Ascending aorta (tissue), 2 donors: ENCODE measurements around the gene CAMTA1. TPM values are rescaled to one million over a fixed set of nuclear protein-coding genes. Genes with fewer than 3 reads are reported as not detected.

ENCODE experiments used
- DNase-seq, 2 donors: peaks; one replicate each; pipeline ENCODE4 v3.0.0-alpha.2; 2019; ENCODE audit warnings: low spot score in 2 of 2
- H3K27ac ChIP-seq, 2 donors: fragments of 200-600 bp; sonication (generic); one replicate each; pipeline ENCODE4 v1.5.1; 2016 to 2017; ENCODE audit warnings: mild to moderate bottlenecking in 1 of 2
- H3K27me3 ChIP-seq: fragments of 200-600 bp; sonication (generic); one replicate; pipeline ENCODE4 v1.5.1; 2017
- H3K36me3 ChIP-seq, 2 donors: fragments of 200-600 bp; sonication (generic); one replicate each; pipeline ENCODE4 v1.5.1; 2016
- H3K4me1 ChIP-seq, 2 donors: fragments of 200-600 bp; sonication (generic); one replicate each; pipeline ENCODE4 v1.5.1; 2016 to 2017; ENCODE audit warnings: mild to moderate bottlenecking in 1 of 2
- H3K4me3 ChIP-seq, 2 donors: fragments of 200-600 bp; sonication (generic); one replicate each; pipeline ENCODE4 v1.5.1; 2016 to 2017; ENCODE audit warnings: mild to moderate bottlenecking in 1 of 2
- H3K9me3 ChIP-seq, 2 donors: fragments of 200-600 bp; sonication (generic); one replicate each; pipeline ENCODE4 v1.5.1; 2016
- CTCF ChIP-seq, 3 experiments: fragments of 200-600 bp in 2 of 3; fragments of 450-650 bp in 1 of 3; sonication (generic) in 2 of 3; IDR thresholded peaks; one replicate each; pipeline ENCODE4 v1.5.1; 2016 to 2019; ENCODE audit warnings: antibody characterized with exemption in 3 of 3, mild to moderate bottlenecking in 1 of 3, moderate library complexity in 1 of 3
- intact Hi-C: fragments of 100-400 bp; cut with DNase I; formaldehyde crosslinking; loops from one replicate; pipeline ENCODE4 v1.15.1; 2023
- total RNA-seq: library from RNA; depleted of rRNA; stranded (reverse); fragments of >200 nt; gene quantifications from one replicate; pipeline ENCODE4 v1.1.0, GENCODE V29; 2016

Gene CAMTA1
- total RNA-seq, 1 donor from 2014 or later: 53.3 TPM

- H3K36me3 ChIP-seq: no peaks in the 10 kb centered on the region
- H3K27me3 ChIP-seq: no peaks in the 10 kb centered on the region
- no peak overlapping the region for H3K4me3 ChIP-seq
- no peak for DNase-seq
- no peak for TF ChIP-seq CTCF (IDR thresholded peaks at IDR 0.05)
- H3K9me3 ChIP-seq: no peaks in the 10 kb centered on the region
- intact Hi-C loops: no loop called here
- no peaks in the 10 kb centered on the region for H3K4me1 ChIP-seq
- no peak overlapping the region for H3K27ac ChIP-seq
Measured at GRCh38 chr1:7535016-7535415, 749.8 kb downstream of the CAMTA1 start.

GRCh38 chr1:7535934-7536878 lies 751.0 kb downstream of the CAMTA1 start:
- Histone ChIP-seq H3K9me3 (no peaks in the 10 kb centered on the region), H3K27ac (no peak overlapping the region), H3K27me3 (no peaks in the 10 kb centered on the region), H3K4me3 (no peak overlapping the region), H3K36me3 (no peaks in the 10 kb centered on the region), H3K4me1 (no peaks in the 10 kb centered on the region)
- TF ChIP-seq CTCF (IDR thresholded peaks at IDR 0.05): no peak
- intact Hi-C loops: no loop called here
- no peak for DNase-seq

- intact Hi-C loops: no loop called here
- DNase-seq: no peak
- H3K36me3 ChIP-seq: no peaks in the 10 kb centered on the region
- no peaks in the 10 kb centered on the region for H3K9me3 ChIP-seq
- TF ChIP-seq CTCF (IDR thresholded peaks at IDR 0.05): no peak
- H3K4me1 ChIP-seq: no peaks in the 10 kb centered on the region
- no peaks in the 10 kb centered on the region for H3K27me3 ChIP-seq
- H3K4me3 ChIP-seq: no peak overlapping the region
- no peak overlapping the region for H3K27ac ChIP-seq
Measured at GRCh38 chr1:7536891-7537591, 751.8 kb downstream of the CAMTA1 start.

GRCh38 chr1:7538033-7538432 lies 752.8 kb downstream of the CAMTA1 start:
- no peak for TF ChIP-seq CTCF (IDR thresholded peaks at IDR 0.05)
- Histone ChIP-seq H3K27ac (no peak overlapping the region), H3K4me1 (no peaks in the 10 kb centered on the region), H3K9me3 (no peaks in the 10 kb centered on the region), H3K27me3 (no peaks in the 10 kb centered on the region), H3K4me3 (no peak overlapping the region), H3K36me3 (no peaks in the 10 kb centered on the region)
- intact Hi-C loops: no loop called here
- DNase-seq: no peak

GRCh38 chr1:7538849-7539768 lies 753.9 kb downstream of the CAMTA1 start:
- Histone ChIP-seq H3K36me3 (no peaks in the 10 kb centered on the region), H3K4me3 (no peak overlapping the region), H3K27ac (no peak overlapping the region), H3K27me3 (no peaks in the 10 kb centered on the region), H3K9me3 (no peaks in the 10 kb centered on the region), H3K4me1 (no peaks in the 10 kb centered on the region)
- intact Hi-C loops: no loop called here
- TF ChIP-seq CTCF (IDR thresholded peaks at IDR 0.05): no peak
- DNase-seq: no peak
